ENCODE results near the gene PRR3.

GRCh38 chr6:30601815-30602641 lies 44.9 kb downstream of the PRR3 start:
- TF ChIP-seq POLR2AphosphoS5 (IDR thresholded peaks at IDR 0.05; ENCODE audit: borderline replicate concordance, low read depth, low read length) (no peak), EZH2 (IDR thresholded peaks at IDR 0.05) (no peak)
